Measurements from ENCODE around the gene PI4K2A.

Gene PI4K2A

GRCh38 chr10:97623277-97623676 is 17.2 kb upstream of the PI4K2A start (continued):
- TF ChIP-seq, protein P1, sequence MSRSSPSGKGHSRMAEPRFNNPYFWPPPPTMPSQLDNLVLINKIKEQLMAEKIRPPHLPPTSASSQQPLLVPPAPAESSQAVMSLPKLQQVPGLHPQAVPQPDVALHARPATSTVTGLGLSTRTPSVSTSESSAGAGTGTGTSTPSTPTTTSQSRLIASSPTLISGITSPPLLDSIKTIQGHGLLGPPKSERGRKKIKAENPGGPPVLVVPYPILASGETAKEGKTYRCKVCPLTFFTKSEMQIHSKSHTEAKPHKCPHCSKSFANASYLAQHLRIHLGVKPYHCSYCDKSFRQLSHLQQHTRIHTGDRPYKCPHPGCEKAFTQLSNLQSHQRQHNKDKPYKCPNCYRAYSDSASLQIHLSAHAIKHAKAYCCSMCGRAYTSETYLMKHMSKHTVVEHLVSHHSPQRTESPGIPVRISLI (tag by site-specific recombination; IDR thresholded peaks at IDR 0.05) = no peak
- TF ChIP-seq ZEB2 (tag by site-specific recombination; IDR thresholded peaks at IDR 0.05) (no peak), ZBTB1 (tag by site-specific recombination; IDR thresholded peaks at IDR 0.05) (no peak), ZNF600 (tag by site-specific recombination; IDR thresholded peaks at IDR 0.05) (no peak), ZIC2 (tag by site-specific recombination; IDR thresholded peaks at IDR 0.05) (no peak), ZNF302 (tag by site-specific recombination; IDR thresholded peaks at IDR 0.05; ENCODE audit: low read depth) (no peak), ZFP3 (tag by site-specific recombination; IDR thresholded peaks at IDR 0.05; ENCODE audit: low read depth) (no peak)

- no peaks in the 10 kb centered on the region for H3K9me3 ChIP-seq (ENCODE audit: control insufficient read depth, insufficient read depth, low read depth, low read length)
- no peaks in the 10 kb centered on the region for H3K4me1 ChIP-seq (ENCODE audit: control insufficient read depth, insufficient read depth, low read length)
- ChIA-PET POLR2A (no interaction called here), CTCF (interaction anchor here (0.6 to 1.1 kb wide), 2 partner anchors 105 to 217 kb away, joined by 3 read pairs; no protein-coding TSS in a partner anchor)
- no peak overlapping the region for H3K4me3 ChIP-seq (ENCODE audit: low read depth, low read length)
- no peak for TF ChIP-seq ZNF404 (tag by site-specific recombination; IDR thresholded peaks at IDR 0.05)
- TF ChIP-seq ZNF223 (tag by site-specific recombination; IDR thresholded peaks at IDR 0.05) = no peak
- no peak for TF ChIP-seq ZNF354C (tag by site-specific recombination; IDR thresholded peaks at IDR 0.05; ENCODE audit: borderline replicate concordance, low read depth)
- no peak for TF ChIP-seq ZFP37 (tag by site-specific recombination; IDR thresholded peaks at IDR 0.05)
- TF ChIP-seq ZNF544 (tag by site-specific recombination; IDR thresholded peaks at IDR 0.05) = no peak
- TF ChIP-seq, protein P2, sequence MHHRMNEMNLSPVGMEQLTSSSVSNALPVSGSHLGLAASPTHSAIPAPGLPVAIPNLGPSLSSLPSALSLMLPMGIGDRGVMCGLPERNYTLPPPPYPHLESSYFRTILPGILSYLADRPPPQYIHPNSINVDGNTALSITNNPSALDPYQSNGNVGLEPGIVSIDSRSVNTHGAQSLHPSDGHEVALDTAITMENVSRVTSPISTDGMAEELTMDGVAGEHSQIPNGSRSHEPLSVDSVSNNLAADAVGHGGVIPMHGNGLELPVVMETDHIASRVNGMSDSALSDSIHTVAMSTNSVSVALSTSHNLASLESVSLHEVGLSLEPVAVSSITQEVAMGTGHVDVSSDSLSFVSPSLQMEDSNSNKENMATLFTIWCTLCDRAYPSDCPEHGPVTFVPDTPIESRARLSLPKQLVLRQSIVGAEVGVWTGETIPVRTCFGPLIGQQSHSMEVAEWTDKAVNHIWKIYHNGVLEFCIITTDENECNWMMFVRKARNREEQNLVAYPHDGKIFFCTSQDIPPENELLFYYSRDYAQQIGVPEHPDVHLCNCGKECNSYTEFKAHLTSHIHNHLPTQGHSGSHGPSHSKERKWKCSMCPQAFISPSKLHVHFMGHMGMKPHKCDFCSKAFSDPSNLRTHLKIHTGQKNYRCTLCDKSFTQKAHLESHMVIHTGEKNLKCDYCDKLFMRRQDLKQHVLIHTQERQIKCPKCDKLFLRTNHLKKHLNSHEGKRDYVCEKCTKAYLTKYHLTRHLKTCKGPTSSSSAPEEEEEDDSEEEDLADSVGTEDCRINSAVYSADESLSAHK (tag by site-specific recombination; IDR thresholded peaks at IDR 0.05) = no peak
- TF ChIP-seq KLF16 (tag by site-specific recombination; IDR thresholded peaks at IDR 0.05) = no peak
- TF ChIP-seq, protein P3, sequence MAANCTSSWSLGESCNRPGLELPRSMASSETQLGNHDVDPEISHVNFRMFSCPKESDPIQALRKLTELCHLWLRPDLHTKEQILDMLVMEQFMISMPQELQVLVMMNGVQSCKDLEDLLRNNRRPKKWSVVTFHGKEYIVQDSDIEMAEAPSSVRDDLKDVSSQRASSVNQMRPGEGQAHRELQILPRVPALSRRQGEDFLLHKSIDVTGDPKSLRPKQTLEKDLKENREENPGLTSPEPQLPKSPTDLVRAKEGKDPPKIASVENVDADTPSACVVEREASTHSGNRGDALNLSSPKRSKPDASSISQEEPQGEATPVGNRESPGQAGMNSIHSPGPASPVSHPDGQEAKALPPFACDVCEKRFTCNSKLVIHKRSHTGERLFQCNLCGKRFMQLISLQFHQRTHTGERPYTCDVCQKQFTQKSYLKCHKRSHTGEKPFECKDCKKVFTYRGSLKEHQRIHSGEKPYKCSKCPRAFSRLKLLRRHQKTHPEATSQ (tag by site-specific recombination; IDR thresholded peaks at IDR 0.05) = no peak
- TF ChIP-seq ZNF433 (tag by site-specific recombination; IDR thresholded peaks at IDR 0.05; ENCODE audit: low read depth) = no peak
- TF ChIP-seq ZNF18 (tag by site-specific recombination; IDR thresholded peaks at IDR 0.05) = no peak
- TF ChIP-seq EGR2 (tag by site-specific recombination; IDR thresholded peaks at IDR 0.05; ENCODE audit: low read depth) = no peak
- no peak for TF ChIP-seq ZXDB (tag by site-specific recombination; IDR thresholded peaks at IDR 0.05)
- no peaks in the 10 kb centered on the region for H3K36me3 ChIP-seq (ENCODE audit: control insufficient read depth in 2 of 2, insufficient read depth in 1 of 2, low read length in 2 of 2)
- H3K27ac ChIP-seq (ENCODE audit: extremely low read depth, low read depth, low read length) = no peak overlapping the region
These were observed 12.7 kb upstream of the PI4K2A start for GRCh38 chr10:97627731-97628130.
